Stimulated activated naive B cell treated with anti-CD40 and anti-IgM and Interleukin-4, amounts not matched to agents 10 μg/mL and 1 μg/mL and 100 μg/mL, for 72 hours (primary cell): ENCODE results near the gene SYDE2.
"Not testable (repeated sequence)": the region's sequence is repeated elsewhere in the genome, so short reads cannot be mapped to it uniquely, and the experiment has no call there.

Experiments used
- ATAC-seq, 2 donors: fragments of 150-1000 bp; cut with Tn5 transposase; replicated peaks; 2 replicates each; pipeline ENCODE4 v1.10.0; 2021; ENCODE audit warnings: moderate library complexity in 1 of 2
- DNase-seq: peaks from one replicate; pipeline ENCODE4 v3.0.0; 2021
- H3K27ac Mint-ChIP-seq: one replicate; pipeline ENCODE4 v1.8.0; 2022; ENCODE audit warnings: mild to moderate bottlenecking, mixed read lengths
- H3K27me3 Mint-ChIP-seq, 2 donors: one replicate each; pipeline ENCODE4 v1.8.0; 2022; ENCODE audit warnings: mixed read lengths in 2 of 2
- H3K36me3 Mint-ChIP-seq, 2 donors: one replicate each; pipeline ENCODE4 v1.8.0; 2022; ENCODE audit warnings: mixed read lengths in 2 of 2, mild to moderate bottlenecking in 1 of 2
- H3K4me1 Mint-ChIP-seq, 2 donors: one replicate each; pipeline ENCODE4 v1.8.0; 2022; ENCODE audit warnings: mixed read lengths in 2 of 2, mild to moderate bottlenecking in 1 of 2
- H3K4me3 Mint-ChIP-seq, 2 donors: one replicate each; pipeline ENCODE4 v1.8.0; 2022; ENCODE audit warnings: mild to moderate bottlenecking in 2 of 2, mixed read lengths in 2 of 2, moderate library complexity in 1 of 2
- H3K9me3 Mint-ChIP-seq, 2 donors: one replicate each; pipeline ENCODE4 v1.8.0; 2022; ENCODE audit warnings: mixed read lengths in 2 of 2, mild to moderate bottlenecking in 1 of 2

The SYDE2 gene, protein sequence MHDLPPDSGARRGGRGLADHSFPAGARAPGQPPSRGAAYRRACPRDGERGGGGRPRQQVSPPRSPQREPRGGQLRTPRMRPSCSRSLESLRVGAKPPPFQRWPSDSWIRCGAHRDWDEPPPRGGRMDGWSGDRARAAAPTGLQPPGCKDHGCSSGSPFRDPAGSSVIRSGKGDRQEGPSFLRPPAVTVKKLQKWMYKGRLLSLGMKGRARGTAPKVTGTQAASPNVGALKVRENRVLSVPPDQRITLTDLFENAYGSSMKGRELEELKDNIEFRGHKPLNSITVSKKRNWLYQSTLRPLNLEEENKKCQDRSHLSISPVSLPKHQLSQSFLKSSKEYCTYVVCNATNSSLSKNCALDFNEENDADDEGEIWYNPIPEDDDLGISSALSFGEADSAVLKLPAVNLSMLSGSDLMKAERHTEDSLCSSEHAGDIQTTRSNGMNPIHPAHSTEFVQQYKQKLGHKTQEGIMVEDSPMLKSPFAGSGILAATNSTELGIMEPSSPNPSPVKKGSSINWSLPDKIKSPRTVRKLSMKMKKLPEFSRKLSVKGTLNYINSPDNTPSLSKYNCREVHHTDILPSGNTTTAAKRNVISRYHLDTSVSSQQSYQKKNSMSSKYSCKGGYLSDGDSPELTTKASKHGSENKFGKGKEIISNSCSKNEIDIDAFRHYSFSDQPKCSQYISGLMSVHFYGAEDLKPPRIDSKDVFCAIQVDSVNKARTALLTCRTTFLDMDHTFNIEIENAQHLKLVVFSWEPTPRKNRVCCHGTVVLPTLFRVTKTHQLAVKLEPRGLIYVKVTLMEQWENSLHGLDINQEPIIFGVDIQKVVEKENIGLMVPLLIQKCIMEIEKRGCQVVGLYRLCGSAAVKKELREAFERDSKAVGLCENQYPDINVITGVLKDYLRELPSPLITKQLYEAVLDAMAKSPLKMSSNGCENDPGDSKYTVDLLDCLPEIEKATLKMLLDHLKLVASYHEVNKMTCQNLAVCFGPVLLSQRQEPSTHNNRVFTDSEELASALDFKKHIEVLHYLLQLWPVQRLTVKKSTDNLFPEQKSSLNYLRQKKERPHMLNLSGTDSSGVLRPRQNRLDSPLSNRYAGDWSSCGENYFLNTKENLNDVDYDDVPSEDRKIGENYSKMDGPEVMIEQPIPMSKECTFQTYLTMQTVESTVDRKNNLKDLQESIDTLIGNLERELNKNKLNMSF

GRCh38 chr1:85200463-85201339, at the start of gene SYDE2:
SYDE2 (minus strand) TSS chr1:85201016; CDS start chr1:85200996, 20 bp downstream.
- Mint-ChIP-seq H3K27me3 (peaks cover 12 to 23% of the 10 kb centered on the region in 2 donors), H3K4me1 (peaks cover 3 to 11% of the 10 kb centered on the region in 2 donors), H3K9me3 (no peaks in the 10 kb centered on the region), H3K27ac (peak within 1 kb of the TSS; percentile 93), H3K4me3 (peak within 1 kb of the TSS; percentile 90 to 92), H3K36me3 (peaks cover 0 to 3% of the 10 kb centered on the region in 2 donors)
- ATAC-seq (peak; percentile 77 to 81), DNase-seq (peak; percentile 58)

GRCh38 chr1:85249042-85249441, 48.2 kb upstream of the SYDE2 start:
- peaks cover 25 to 41% of the 10 kb centered on the region in 2 donors for H3K36me3 Mint-ChIP-seq
- H3K9me3 Mint-ChIP-seq, H3K4me1 Mint-ChIP-seq, H3K27ac Mint-ChIP-seq, ATAC-seq, H3K27me3 Mint-ChIP-seq, DNase-seq, H3K4me3 Mint-ChIP-seq: not testable (repeated sequence)

- Mint-ChIP-seq H3K36me3 (peaks cover 21 to 28% of the 10 kb centered on the region in 2 donors), H3K27ac (no peak overlapping the region), H3K27me3 (no peaks in the 10 kb centered on the region), H3K4me3 (no peak overlapping the region), H3K4me1 (peaks cover 0 to 6% of the 10 kb centered on the region in 2 donors), H3K9me3 (peaks cover 0 to 6% of the 10 kb centered on the region in 2 donors)
- no peak for DNase-seq
- no peak for ATAC-seq
These were observed 45.1 kb upstream of the SYDE2 start for GRCh38 chr1:85245891-85246290.

DNA sequence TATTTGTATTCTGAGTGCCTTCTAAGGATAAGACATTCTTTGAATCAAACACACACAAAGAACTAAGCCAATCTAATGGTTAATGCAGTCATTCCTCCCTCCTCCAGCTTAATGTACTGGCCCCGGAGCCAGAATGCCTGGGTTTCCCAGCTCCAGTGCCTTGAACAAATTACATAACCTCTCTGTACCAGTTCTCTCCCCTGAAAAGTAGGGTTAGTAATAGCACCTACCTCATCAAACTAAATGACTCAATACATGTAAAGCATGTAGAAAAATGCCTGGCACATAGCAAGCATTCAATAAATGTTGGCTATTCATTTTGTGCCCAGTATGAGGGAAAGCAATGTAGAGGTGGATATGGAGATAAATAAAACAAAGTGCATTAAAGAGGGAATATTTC, 44.6 kb upstream of the SYDE2 start:
- ATAC-seq: no peak
- Mint-ChIP-seq H3K4me3 (no peak overlapping the region), H3K27me3 (no peaks in the 10 kb centered on the region), H3K9me3 (peaks cover 0 to 6% of the 10 kb centered on the region in 2 donors), H3K36me3 (peaks cover 18 to 25% of the 10 kb centered on the region in 2 donors), H3K4me1 (peaks cover 0 to 8% of the 10 kb centered on the region in 2 donors), H3K27ac (no peak overlapping the region)
- no peak for DNase-seq

DNA sequence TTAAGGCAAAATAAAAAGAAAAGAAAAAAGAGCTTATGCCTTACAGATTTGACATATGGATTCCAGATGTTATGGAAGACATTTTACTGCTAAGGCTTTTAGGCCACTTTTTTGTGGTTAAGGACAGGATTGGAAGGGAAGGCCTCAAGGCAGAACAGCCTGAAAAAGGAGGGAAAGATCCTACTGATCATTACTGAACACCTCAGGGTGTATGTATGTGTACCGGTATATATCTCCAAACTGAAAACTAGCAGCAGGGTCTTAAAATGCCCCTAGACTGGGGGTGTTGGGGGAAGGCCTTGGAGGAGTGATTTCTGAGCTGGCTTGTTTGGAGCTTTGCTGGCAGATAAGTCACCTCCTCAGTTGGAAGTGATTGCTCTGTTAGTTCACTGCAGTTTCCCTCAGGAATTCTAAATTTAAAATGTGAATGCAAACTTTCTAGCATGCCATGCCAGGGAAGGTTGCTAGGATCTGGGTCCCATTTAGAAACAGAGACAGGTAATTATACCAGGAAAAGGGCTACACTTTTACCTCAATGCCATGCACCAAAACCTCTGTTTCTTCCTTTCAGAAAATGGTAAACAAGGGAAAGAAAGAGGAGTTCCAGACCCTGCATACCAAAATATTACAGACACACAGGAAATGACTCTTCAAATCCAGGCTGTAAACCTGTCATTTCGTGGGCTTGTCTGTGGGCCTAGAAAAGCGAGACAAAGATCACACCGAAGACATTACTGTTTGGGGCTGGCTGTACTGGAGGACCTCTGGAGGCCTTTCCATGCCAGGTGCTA, 43.6 kb upstream of the SYDE2 start:
- no peaks in the 10 kb centered on the region for H3K27me3 Mint-ChIP-seq
- peaks cover 0 to 10% of the 10 kb centered on the region in 2 donors for H3K4me1 Mint-ChIP-seq
- ATAC-seq (no peak), DNase-seq (no peak)
- peaks cover 0 to 2% of the 10 kb centered on the region in 2 donors for H3K9me3 Mint-ChIP-seq
- no peak overlapping the region for H3K27ac Mint-ChIP-seq
- no peak overlapping the region for H3K4me3 Mint-ChIP-seq
- H3K36me3 Mint-ChIP-seq: peaks cover 9 to 15% of the 10 kb centered on the region in 2 donors

DNA sequence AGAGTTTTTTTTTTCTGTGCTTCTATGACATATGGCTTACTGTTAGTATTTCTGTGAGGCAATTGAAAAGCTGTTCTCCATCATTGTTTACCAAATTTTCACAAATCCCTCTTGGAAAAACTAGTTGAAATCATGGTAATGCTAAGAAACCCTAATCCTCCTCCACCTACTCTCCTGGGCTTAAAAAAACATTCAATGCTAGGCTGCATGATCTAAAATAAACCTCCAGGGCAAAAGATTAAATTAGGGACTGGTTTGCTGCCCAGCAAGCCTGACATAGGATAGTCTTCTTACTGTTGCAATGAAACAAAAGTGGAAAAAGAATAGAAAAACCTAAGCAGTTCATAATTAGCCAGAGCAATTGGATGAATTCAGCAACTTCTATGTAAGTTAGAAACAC, 42.6 kb upstream of the SYDE2 start:
- ATAC-seq (no peak), DNase-seq (no peak)
- Mint-ChIP-seq H3K4me3 (no peak overlapping the region), H3K4me1 (peaks cover 0 to 10% of the 10 kb centered on the region in 2 donors), H3K9me3 (no peaks in the 10 kb centered on the region), H3K36me3 (peaks cover under 1 to 7% of the 10 kb centered on the region in 2 donors), H3K27me3 (no peaks in the 10 kb centered on the region), H3K27ac (no peak overlapping the region)

- H3K27ac Mint-ChIP-seq: no peak overlapping the region
- peaks cover 0 to 10% of the 10 kb centered on the region in 2 donors for H3K4me1 Mint-ChIP-seq
- no peak overlapping the region for H3K4me3 Mint-ChIP-seq
- no peaks in the 10 kb centered on the region for H3K36me3 Mint-ChIP-seq
- ATAC-seq (no peak), DNase-seq (no peak)
- no peaks in the 10 kb centered on the region for H3K9me3 Mint-ChIP-seq
- peaks cover 6 to 8% of the 10 kb centered on the region in 2 donors for H3K27me3 Mint-ChIP-seq
These were observed 39.8 kb upstream of the SYDE2 start for GRCh38 chr1:85240643-85241042.

GRCh38 chr1:85240174-85240601, 39.4 kb upstream of the SYDE2 start:
- Mint-ChIP-seq H3K9me3 (no peaks in the 10 kb centered on the region), H3K27me3 (peaks cover 6 to 8% of the 10 kb centered on the region in 2 donors), H3K27ac (no peak overlapping the region), H3K36me3 (no peaks in the 10 kb centered on the region), H3K4me1 (peaks cover 0 to 10% of the 10 kb centered on the region in 2 donors), H3K4me3 (no peak overlapping the region)
- DNase-seq (no peak), ATAC-seq (peak; percentile 47 to 66)

GRCh38 chr1:85237613-85238012, 36.8 kb upstream of the SYDE2 start:
- DNase-seq (no peak), ATAC-seq (no peak)
- H3K9me3 Mint-ChIP-seq: no peaks in the 10 kb centered on the region
- H3K27me3 Mint-ChIP-seq: peaks cover 6 to 8% of the 10 kb centered on the region in 2 donors
- H3K4me3 Mint-ChIP-seq: no peak overlapping the region
- H3K27ac Mint-ChIP-seq: no peak overlapping the region
- peaks cover 0 to 10% of the 10 kb centered on the region in 2 donors for H3K4me1 Mint-ChIP-seq
- no peaks in the 10 kb centered on the region for H3K36me3 Mint-ChIP-seq

- no peak for DNase-seq
- no peaks in the 10 kb centered on the region for H3K9me3 Mint-ChIP-seq
- H3K27me3 Mint-ChIP-seq: peaks cover 0 to 5% of the 10 kb centered on the region in 2 donors
- ATAC-seq: peak in 1 of 2 donors; percentile 31
- no peaks in the 10 kb centered on the region for H3K4me1 Mint-ChIP-seq
- no peaks in the 10 kb centered on the region for H3K36me3 Mint-ChIP-seq
- H3K27ac Mint-ChIP-seq: no peak overlapping the region
- no peak overlapping the region for H3K4me3 Mint-ChIP-seq
These were observed 29.6 kb upstream of the SYDE2 start for GRCh38 chr1:85230305-85230977.

GRCh38 chr1:85229574-85230097, 28.8 kb upstream of the SYDE2 start:
- ATAC-seq (no peak), DNase-seq (no peak)
- Mint-ChIP-seq H3K4me3 (no peak overlapping the region), H3K9me3 (no peaks in the 10 kb centered on the region), H3K36me3 (no peaks in the 10 kb centered on the region), H3K27ac (no peak overlapping the region), H3K27me3 (peaks cover 0 to 5% of the 10 kb centered on the region in 2 donors), H3K4me1 (no peaks in the 10 kb centered on the region)

DNA sequence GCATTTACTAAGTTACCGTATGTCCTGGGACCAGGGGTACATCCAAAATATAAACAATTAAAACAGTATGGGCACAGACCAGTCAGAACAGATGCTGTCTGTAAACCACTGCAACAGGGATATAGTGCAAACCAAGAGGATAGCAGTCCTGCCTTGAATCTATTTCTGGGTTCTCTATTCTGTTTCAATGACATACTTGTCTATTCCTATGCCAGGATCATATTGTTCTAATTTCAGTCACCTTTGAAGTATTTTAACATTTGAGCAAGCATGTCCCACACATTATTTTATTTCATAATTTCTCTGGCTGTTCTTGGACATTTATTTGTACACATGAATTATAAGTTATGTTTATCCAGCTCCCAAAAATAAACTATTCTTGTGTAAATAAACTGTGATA, 28.2 kb upstream of the SYDE2 start:
- H3K36me3 Mint-ChIP-seq: no peaks in the 10 kb centered on the region
- H3K9me3 Mint-ChIP-seq: no peaks in the 10 kb centered on the region
- H3K4me3 Mint-ChIP-seq: no peak overlapping the region
- ATAC-seq (no peak), DNase-seq (no peak)
- no peak overlapping the region for H3K27ac Mint-ChIP-seq
- H3K4me1 Mint-ChIP-seq: no peaks in the 10 kb centered on the region
- H3K27me3 Mint-ChIP-seq: peaks cover 0 to 5% of the 10 kb centered on the region in 2 donors
